CD4-positive, alpha-beta T cell (primary cell): Measurements from ENCODE around the gene PRKCA. TPM values are rescaled to one million over a fixed set of nuclear protein-coding genes. Genes with fewer than 3 reads are reported as not detected.

Experiments used
- ATAC-seq: fragments of 200-7000 bp; cut with Tn5 transposase; one replicate; pipeline ENCODE4 v1.10.0; 2022; ENCODE audit warnings: mild to moderate bottlenecking; ENCODE audit not compliant: poor library complexity
- CTCF ChIA-PET: fragments of 350-600 bp; sonication (Branson Sonifier 250); formaldehyde crosslinking; loops from one replicate; lab custom pipeline; 2021; ENCODE audit warnings: antibody characterized with exemption, inconsistent platforms; lab: Charles Lee
- POLR2A ChIA-PET: fragments of 350-600 bp; sonication (Branson Sonifier 250); formaldehyde crosslinking; loops from one replicate; lab custom pipeline; 2021; ENCODE audit warnings: antibody characterized with exemption, inconsistent platforms; lab: Charles Lee
- DNase-seq, 14 experiments: peaks; one replicate each; pipeline ENCODE4 v3.0.0-alpha.2; 2013 to 2020; ENCODE audit warnings: mixed read lengths in 2 of 14
- H3K27ac ChIP-seq, 2 donors: one replicate each; pipeline versions ENCODE4 v1.5.1 to v1.7.0; 2013; ENCODE audit warnings: low read length in 2 of 2, low read depth in 1 of 2, mild to moderate bottlenecking in 1 of 2
- H3K27me3 ChIP-seq, 2 experiments: 1 replicate in 1 of 2; 2 replicates in 1 of 2; pipeline versions ENCODE4 v1.6.1 to v1.7.0; 2013; ENCODE audit warnings: low read length in 2 of 2, control low read depth in 1 of 2, mild to moderate bottlenecking in 1 of 2, moderate library complexity in 1 of 2; ENCODE audit not compliant: insufficient read depth in 2 of 2, control insufficient read depth in 1 of 2
- H3K36me3 ChIP-seq: one replicate; pipeline ENCODE4 v1.6.1; 2013; ENCODE audit warnings: low read length, control low read depth; ENCODE audit not compliant: insufficient read depth
- H3K4me1 ChIP-seq: one replicate; pipeline ENCODE4 v1.6.1; 2013; ENCODE audit warnings: low read length, control low read depth; ENCODE audit not compliant: insufficient read depth
- H3K4me3 ChIP-seq: one replicate; pipeline ENCODE4 v1.5.1; 2013; ENCODE audit warnings: mild to moderate bottlenecking, low read length, moderate library complexity
- H3K9me3 ChIP-seq, 2 experiments: 1 replicate in 1 of 2; 2 replicates in 1 of 2; pipeline versions ENCODE4 v1.6.1 to v1.7.0; 2013; ENCODE audit warnings: low read length in 2 of 2, mild to moderate bottlenecking in 2 of 2, control low read depth in 1 of 2, moderate library complexity in 1 of 2; ENCODE audit not compliant: control insufficient read depth in 1 of 2, insufficient read depth in 1 of 2
- H3K27ac Mint-ChIP-seq: one replicate; pipeline ENCODE4 v1.8.0; 2020; ENCODE audit warnings: mixed read lengths
- H3K27me3 Mint-ChIP-seq: one replicate; pipeline ENCODE4 v1.8.0; 2021; ENCODE audit warnings: mixed read lengths
- H3K36me3 Mint-ChIP-seq: one replicate; pipeline ENCODE4 v1.8.0; 2021; ENCODE audit warnings: low read depth, mixed read lengths
- H3K4me1 Mint-ChIP-seq: one replicate; pipeline ENCODE4 v1.8.0; 2021; ENCODE audit warnings: low read depth, mixed read lengths
- H3K4me3 Mint-ChIP-seq: one replicate; pipeline ENCODE4 v1.8.0; 2020; ENCODE audit warnings: mild to moderate bottlenecking, mixed read lengths
- H3K9me3 Mint-ChIP-seq: one replicate; pipeline ENCODE4 v1.8.0; 2020; ENCODE audit warnings: mixed read lengths
- CTCF ChIP-seq: fragments of 200-600 bp; IDR thresholded peaks from one replicate; pipeline ENCODE4 v1.8.0; 2022; ENCODE audit warnings: antibody characterized with exemption, mild to moderate bottlenecking
- intact Hi-C, 2 experiments: fragments of 100-400 bp; cut with DNase I in 1 of 2; cut with micrococcal nuclease in 1 of 2; formaldehyde crosslinking; loops; one replicate each; pipeline versions ENCODE4 v1.15.1 to v1.9.0; 2023 to 2025; cut with DNase I, micrococcal nuclease
- total RNA-seq, 174 experiments: library from RNA in 2 of 174; stranded (reverse) in 2 of 174; gene quantifications; one replicate each; pipeline ENCODE4 v1.2.3 and lab custom pipeline; 2021 to 2026

PRKCA gene
- total RNA-seq, 2 experiments from 2014 or later = 84.8 to 88.6 TPM

DNA sequence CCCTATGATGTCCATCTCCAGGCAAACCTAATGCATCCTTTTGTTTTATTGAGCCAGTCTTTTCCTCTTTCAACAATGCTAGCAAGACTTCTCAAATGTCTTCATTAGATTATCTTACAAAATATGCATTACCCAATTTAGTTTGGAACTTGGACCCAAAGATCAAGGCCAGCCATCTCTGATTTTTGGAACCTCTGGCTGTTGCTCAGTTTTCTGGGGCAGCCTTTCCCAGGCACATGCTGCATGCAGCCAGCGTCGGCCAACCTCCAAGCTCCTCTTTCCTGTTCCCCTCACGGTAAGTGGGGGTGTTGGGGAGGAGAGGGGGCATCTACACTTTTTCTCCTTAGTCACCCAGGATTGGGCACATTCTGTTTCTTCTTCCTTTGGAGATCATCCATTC, 189.3 kb downstream of the PRKCA start:
- peak overlapping the region; percentile 74 for H3K27ac Mint-ChIP-seq

DNA sequence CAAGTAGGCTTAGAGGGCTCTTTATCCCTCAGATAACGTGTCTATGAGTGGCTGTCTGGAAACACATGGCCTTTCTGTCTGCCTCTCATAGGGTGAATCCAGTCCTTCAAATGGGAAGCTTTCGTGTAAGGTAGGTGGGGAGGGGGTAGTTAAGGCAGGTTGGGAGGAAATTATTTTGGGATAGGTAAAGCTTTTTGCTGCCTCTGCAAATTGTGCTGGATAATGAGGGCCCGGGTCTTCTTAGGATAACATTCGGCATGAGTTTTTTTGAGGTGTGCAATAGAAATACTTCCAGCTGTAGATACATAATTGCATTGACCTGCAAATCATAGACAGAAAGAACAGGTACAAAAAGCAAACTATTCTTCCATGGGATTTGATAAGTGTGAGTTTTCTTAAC, 189.7 kb downstream of the PRKCA start:
- Histone ChIP-seq H3K4me1 (peaks cover 21% of the 10 kb centered on the region), H3K27ac (no peak overlapping the region), H3K9me3 (no peaks in the 10 kb centered on the region), H3K4me3 (no peak overlapping the region), H3K36me3 (peaks cover 8% of the 10 kb centered on the region), H3K27me3 (no peaks in the 10 kb centered on the region)
- no peak for DNase-seq
- TF ChIP-seq CTCF = no peak
- no peak for ATAC-seq
- H3K27ac Mint-ChIP-seq = peak overlapping the region; percentile 74
- peaks cover 28% of the 10 kb centered on the region for H3K36me3 Mint-ChIP-seq
- peaks cover 79% of the 10 kb centered on the region for H3K4me1 Mint-ChIP-seq
- intact Hi-C loops = no loop called here
- CTCF ChIA-PET = no interaction called here
- H3K27me3 Mint-ChIP-seq = no peaks in the 10 kb centered on the region
- POLR2A ChIA-PET = no interaction called here
- no peaks in the 10 kb centered on the region for H3K9me3 Mint-ChIP-seq
- peak overlapping the region; percentile 21 for H3K4me3 Mint-ChIP-seq

More for the DNA sequence above, 189.3 kb downstream of the PRKCA start:
- Histone ChIP-seq H3K4me1 (peaks cover 21% of the 10 kb centered on the region), H3K27me3 (no peaks in the 10 kb centered on the region), H3K27ac (no peak overlapping the region), H3K9me3 (no peaks in the 10 kb centered on the region), H3K4me3 (no peak overlapping the region), H3K36me3 (peaks cover 4% of the 10 kb centered on the region)
- Mint-ChIP-seq H3K27me3 (no peaks in the 10 kb centered on the region), H3K36me3 (peaks cover 23% of the 10 kb centered on the region), H3K4me1 (peaks cover 82% of the 10 kb centered on the region), H3K9me3 (no peaks in the 10 kb centered on the region), H3K4me3 (no peak overlapping the region)
- ChIA-PET CTCF (no interaction called here), POLR2A (interaction anchor here (0.6 kb wide), 1 partner anchor 22 kb away, joined by 3 read pairs; no protein-coding TSS in a partner anchor)
- TF ChIP-seq CTCF = no peak
- DNase-seq = no peak
- intact Hi-C loops = no loop called here
- no peak for ATAC-seq

- DNase-seq (no peak), ATAC-seq (no peak)
- peak overlapping the region; percentile 74 for H3K27ac Mint-ChIP-seq
- no peak overlapping the region for H3K27ac ChIP-seq
- H3K27me3 ChIP-seq = no peaks in the 10 kb centered on the region
- no peak overlapping the region for H3K4me3 Mint-ChIP-seq
- H3K4me3 ChIP-seq = no peak overlapping the region
- H3K4me1 Mint-ChIP-seq = peaks cover 75% of the 10 kb centered on the region
- H3K9me3 ChIP-seq = no peaks in the 10 kb centered on the region
- H3K9me3 Mint-ChIP-seq = no peaks in the 10 kb centered on the region
- peaks cover 21% of the 10 kb centered on the region for H3K4me1 ChIP-seq
- POLR2A ChIA-PET = no interaction called here
- no peaks in the 10 kb centered on the region for H3K27me3 Mint-ChIP-seq
- intact Hi-C loops = no loop called here
- no peak for TF ChIP-seq CTCF
- peaks cover 29% of the 10 kb centered on the region for H3K36me3 Mint-ChIP-seq
- CTCF ChIA-PET = no interaction called here
- H3K36me3 ChIP-seq = peaks cover 13% of the 10 kb centered on the region
Measured at GRCh38 chr17:66492561-66493005, 190.2 kb downstream of the PRKCA start.
